ENCODE data around the gene SYCE3.

Gene SYCE3

GRCh38 chr22:50577697-50577986 is 14.9 kb upstream of the SYCE3 start:
- H3K27me3 ChIP-seq (ENCODE audit: control insufficient read depth in 2 of 2, insufficient read depth in 2 of 2, low read length in 2 of 2), result no peaks in the 10 kb centered on the region
- H3K9me3 ChIP-seq (ENCODE audit: control insufficient read depth in 2 of 2, low read length in 2 of 2), result no peaks in the 10 kb centered on the region
- no peak overlapping the region for H3K9ac ChIP-seq (ENCODE audit: low read depth in 1 of 2, low read length in 2 of 2)
- H3K4me1 ChIP-seq (ENCODE audit: control insufficient read depth in 2 of 2, insufficient read depth in 2 of 2, low read length in 2 of 2), result peaks cover 7 to 17% of the 10 kb centered on the region in 2 donors
- H3K4me3 ChIP-seq (ENCODE audit: low read length in 2 of 2), result no peak overlapping the region
- peaks cover 8 to 15% of the 10 kb centered on the region in 2 donors for H3K36me3 ChIP-seq (ENCODE audit: control insufficient read depth in 2 of 2, insufficient read depth in 2 of 2, low read length in 2 of 2)
- H3K27ac ChIP-seq (ENCODE audit: low read depth in 2 of 2, low read length in 2 of 2), result no peak overlapping the region

- Histone ChIP-seq H3K4me1 (ENCODE audit: control insufficient read depth in 2 of 2, insufficient read depth in 2 of 2, low read length in 2 of 2) (peaks cover 7 to 17% of the 10 kb centered on the region in 2 donors), H3K9me3 (ENCODE audit: control insufficient read depth in 2 of 2, low read length in 2 of 2) (no peaks in the 10 kb centered on the region), H3K27me3 (ENCODE audit: control insufficient read depth in 2 of 2, insufficient read depth in 2 of 2, low read length in 2 of 2) (no peaks in the 10 kb centered on the region), H3K36me3 (ENCODE audit: control insufficient read depth in 2 of 2, insufficient read depth in 2 of 2, low read length in 2 of 2) (peaks cover 8 to 18% of the 10 kb centered on the region in 2 donors), H3K4me3 (ENCODE audit: low read length in 2 of 2) (no peak overlapping the region), H3K9ac (ENCODE audit: low read depth in 1 of 2, low read length in 2 of 2) (no peak overlapping the region), H3K27ac (ENCODE audit: low read depth in 2 of 2, low read length in 2 of 2) (no peak overlapping the region)
Measured at GRCh38 chr22:50576806-50577696, 14.3 kb upstream of the SYCE3 start.

GRCh38 chr22:50576070-50576469 is 13.4 kb upstream of the SYCE3 start:
- Histone ChIP-seq H3K27me3 (ENCODE audit: control insufficient read depth in 2 of 2, insufficient read depth in 2 of 2, low read length in 2 of 2) (no peaks in the 10 kb centered on the region), H3K9ac (ENCODE audit: low read depth in 1 of 2, low read length in 2 of 2) (no peak overlapping the region), H3K4me1 (ENCODE audit: control insufficient read depth in 2 of 2, insufficient read depth in 2 of 2, low read length in 2 of 2) (peaks cover 0 to 12% of the 10 kb centered on the region in 2 donors), H3K27ac (ENCODE audit: low read depth in 2 of 2, low read length in 2 of 2) (no peak overlapping the region), H3K9me3 (ENCODE audit: control insufficient read depth in 2 of 2, low read length in 2 of 2) (no peaks in the 10 kb centered on the region), H3K4me3 (ENCODE audit: low read length in 2 of 2) (no peak overlapping the region), H3K36me3 (ENCODE audit: control insufficient read depth in 2 of 2, insufficient read depth in 2 of 2, low read length in 2 of 2) (peaks cover 13 to 21% of the 10 kb centered on the region in 2 donors)

GRCh38 chr22:50575426-50575941 is 12.8 kb upstream of the SYCE3 start:
- peaks cover 0 to 10% of the 10 kb centered on the region in 2 donors for H3K4me1 ChIP-seq (ENCODE audit: control insufficient read depth in 2 of 2, insufficient read depth in 2 of 2, low read length in 2 of 2)
- H3K9me3 ChIP-seq (ENCODE audit: control insufficient read depth in 2 of 2, low read length in 2 of 2), result no peaks in the 10 kb centered on the region
- no peak overlapping the region for H3K27ac ChIP-seq (ENCODE audit: low read depth in 2 of 2, low read length in 2 of 2)
- H3K4me3 ChIP-seq (ENCODE audit: low read length in 2 of 2), result no peak overlapping the region
- peaks cover 15 to 25% of the 10 kb centered on the region in 2 donors for H3K36me3 ChIP-seq (ENCODE audit: control insufficient read depth in 2 of 2, insufficient read depth in 2 of 2, low read length in 2 of 2)
- no peaks in the 10 kb centered on the region for H3K27me3 ChIP-seq (ENCODE audit: control insufficient read depth in 2 of 2, insufficient read depth in 2 of 2, low read length in 2 of 2)
- H3K9ac ChIP-seq (ENCODE audit: low read depth in 1 of 2, low read length in 2 of 2), result no peak overlapping the region

- H3K4me3 ChIP-seq (ENCODE audit: low read length in 2 of 2), result no peak overlapping the region
- H3K36me3 ChIP-seq (ENCODE audit: control insufficient read depth in 2 of 2, insufficient read depth in 2 of 2, low read length in 2 of 2), result peaks cover 13 to 21% of the 10 kb centered on the region in 2 donors
- H3K27me3 ChIP-seq (ENCODE audit: control insufficient read depth in 2 of 2, insufficient read depth in 2 of 2, low read length in 2 of 2), result no peaks in the 10 kb centered on the region
- H3K9ac ChIP-seq (ENCODE audit: low read depth in 1 of 2, low read length in 2 of 2), result no peak overlapping the region
- H3K27ac ChIP-seq (ENCODE audit: low read depth in 2 of 2, low read length in 2 of 2), result no peak overlapping the region
- H3K4me1 ChIP-seq (ENCODE audit: control insufficient read depth in 2 of 2, insufficient read depth in 2 of 2, low read length in 2 of 2), result peaks cover 2 to 12% of the 10 kb centered on the region in 2 donors
- no peaks in the 10 kb centered on the region for H3K9me3 ChIP-seq (ENCODE audit: control insufficient read depth in 2 of 2, low read length in 2 of 2)
Measured at GRCh38 chr22:50574383-50574755, 11.7 kb upstream of the SYCE3 start.

GRCh38 chr22:50573491-50574382 is 11.0 kb upstream of the SYCE3 start:
- peaks cover 12 to 17% of the 10 kb centered on the region in 2 donors for H3K36me3 ChIP-seq (ENCODE audit: control insufficient read depth in 2 of 2, insufficient read depth in 2 of 2, low read length in 2 of 2)
- H3K9ac ChIP-seq (ENCODE audit: low read depth in 1 of 2, low read length in 2 of 2), result no peak overlapping the region
- H3K27ac ChIP-seq (ENCODE audit: low read depth in 2 of 2, low read length in 2 of 2), result no peak overlapping the region
- no peak overlapping the region for H3K4me3 ChIP-seq (ENCODE audit: low read length in 2 of 2)
- H3K9me3 ChIP-seq (ENCODE audit: control insufficient read depth in 2 of 2, low read length in 2 of 2), result no peaks in the 10 kb centered on the region
- H3K4me1 ChIP-seq (ENCODE audit: control insufficient read depth in 2 of 2, insufficient read depth in 2 of 2, low read length in 2 of 2), result peaks cover 8 to 16% of the 10 kb centered on the region in 2 donors
- H3K27me3 ChIP-seq (ENCODE audit: control insufficient read depth in 2 of 2, insufficient read depth in 2 of 2, low read length in 2 of 2), result no peaks in the 10 kb centered on the region

GRCh38 chr22:50572965-50573364 is 10.2 kb upstream of the SYCE3 start:
- no peak overlapping the region for H3K27ac ChIP-seq (ENCODE audit: low read depth in 2 of 2, low read length in 2 of 2)
- H3K9ac ChIP-seq (ENCODE audit: low read depth in 1 of 2, low read length in 2 of 2), result no peak overlapping the region
- H3K4me1 ChIP-seq (ENCODE audit: control insufficient read depth in 2 of 2, insufficient read depth in 2 of 2, low read length in 2 of 2), result peaks cover 12 to 15% of the 10 kb centered on the region in 2 donors
- H3K4me3 ChIP-seq (ENCODE audit: low read length in 2 of 2), result no peak overlapping the region
- no peaks in the 10 kb centered on the region for H3K27me3 ChIP-seq (ENCODE audit: control insufficient read depth in 2 of 2, insufficient read depth in 2 of 2, low read length in 2 of 2)
- H3K9me3 ChIP-seq (ENCODE audit: control insufficient read depth in 2 of 2, low read length in 2 of 2), result no peaks in the 10 kb centered on the region
- H3K36me3 ChIP-seq (ENCODE audit: control insufficient read depth in 2 of 2, insufficient read depth in 2 of 2, low read length in 2 of 2), result peaks cover 11 to 17% of the 10 kb centered on the region in 2 donors

GRCh38 chr22:50571264-50572175 is 8.8 kb upstream of the SYCE3 start:
- H3K4me3 ChIP-seq (ENCODE audit: low read length in 2 of 2), result no peak overlapping the region
- H3K27ac ChIP-seq (ENCODE audit: low read depth in 2 of 2, low read length in 2 of 2), result no peak overlapping the region

GRCh38 chr22:50570861-50571260 is 8.1 kb upstream of the SYCE3 start:
- Histone ChIP-seq H3K4me3 (ENCODE audit: low read length in 2 of 2) (no peak overlapping the region), H3K36me3 (ENCODE audit: control insufficient read depth in 2 of 2, insufficient read depth in 2 of 2, low read length in 2 of 2) (peaks cover 11 to 17% of the 10 kb centered on the region in 2 donors), H3K27me3 (ENCODE audit: control insufficient read depth in 2 of 2, insufficient read depth in 2 of 2, low read length in 2 of 2) (no peaks in the 10 kb centered on the region), H3K9me3 (ENCODE audit: control insufficient read depth in 2 of 2, low read length in 2 of 2) (no peaks in the 10 kb centered on the region), H3K27ac (ENCODE audit: low read depth in 2 of 2, low read length in 2 of 2) (no peak overlapping the region), H3K9ac (ENCODE audit: low read depth in 1 of 2, low read length in 2 of 2) (no peak overlapping the region), H3K4me1 (ENCODE audit: control insufficient read depth in 2 of 2, insufficient read depth in 2 of 2, low read length in 2 of 2) (peaks cover 12 to 15% of the 10 kb centered on the region in 2 donors)

More at GRCh38 chr22:50571264-50572175, 8.8 kb upstream of the SYCE3 start:
- Histone ChIP-seq H3K9ac (ENCODE audit: low read depth in 1 of 2, low read length in 2 of 2) (no peak overlapping the region), H3K4me1 (ENCODE audit: control insufficient read depth in 2 of 2, insufficient read depth in 2 of 2, low read length in 2 of 2) (peaks cover 12 to 15% of the 10 kb centered on the region in 2 donors), H3K9me3 (ENCODE audit: control insufficient read depth in 2 of 2, low read length in 2 of 2) (no peaks in the 10 kb centered on the region), H3K36me3 (ENCODE audit: control insufficient read depth in 2 of 2, insufficient read depth in 2 of 2, low read length in 2 of 2) (peaks cover 11 to 17% of the 10 kb centered on the region in 2 donors), H3K27me3 (ENCODE audit: control insufficient read depth in 2 of 2, insufficient read depth in 2 of 2, low read length in 2 of 2) (no peaks in the 10 kb centered on the region)

Data from mucosa of rectum (tissue), 2 donors.